Measurements from ENCODE around the gene PDIA5.

GRCh38 chr3:123054931-123055330 lies 11.9 kb upstream of the PDIA5 start:
- TF ChIP-seq REST (IDR thresholded peaks at IDR 0.05; ENCODE audit: low read depth) = no peak
- TF ChIP-seq MAX (IDR thresholded peaks at IDR 0.05) = no peak

Measured in HCT116 (cell line).